Measurements from ENCODE around the gene NECTIN2. TPM values are rescaled to one million over a fixed set of nuclear protein-coding genes. Genes with fewer than 3 reads are reported as not detected.
"Not testable (repeated sequence)": the region's sequence is repeated elsewhere in the genome, so short reads cannot be mapped to it uniquely, and the experiment has no call there.

NECTIN2 gene
- polyA plus RNA-seq, 1 donor: 55.4 TPM

- no peak for DNase-seq
Measured at GRCh38 chr19:44851427-44851826, 5.3 kb downstream of the NECTIN2 start.

- DNase-seq: no peak
Measured at GRCh38 chr19:44855606-44856005, 9.5 kb downstream of the NECTIN2 start.

- no peak for DNase-seq
Measured at GRCh38 chr19:44856421-44857083, 10.5 kb downstream of the NECTIN2 start.

- no peak for DNase-seq
Measured at GRCh38 chr19:44857837-44858236, 11.7 kb downstream of the NECTIN2 start.

GRCh38 chr19:44861576-44861975 lies 15.5 kb downstream of the NECTIN2 start:
- DNase-seq: not testable (repeated sequence)

GRCh38 chr19:44863990-44864389 lies 17.9 kb downstream of the NECTIN2 start:
- DNase-seq: no peak

- no peak for DNase-seq
Measured at GRCh38 chr19:44865196-44865767, 19.2 kb downstream of the NECTIN2 start.

- DNase-seq: no peak
Measured at GRCh38 chr19:44866664-44867063, 20.6 kb downstream of the NECTIN2 start.

- DNase-seq: no peak
Measured at GRCh38 chr19:44867578-44867977, 21.5 kb downstream of the NECTIN2 start.

- DNase-seq: no peak
Measured at GRCh38 chr19:44869733-44870470, 23.8 kb downstream of the NECTIN2 start.

- DNase-seq: no peak
Measured at GRCh38 chr19:44871809-44872208, 25.7 kb downstream of the NECTIN2 start.

GRCh38 chr19:44872661-44873060 lies 26.6 kb downstream of the NECTIN2 start:
- DNase-seq: no peak

GRCh38 chr19:44874317-44874716 lies 28.2 kb downstream of the NECTIN2 start:
- no peak for DNase-seq

- no peak for DNase-seq
Measured at GRCh38 chr19:44875666-44876451, 29.8 kb downstream of the NECTIN2 start.

- no peak for DNase-seq
Measured at GRCh38 chr19:44876930-44877535, 30.9 kb downstream of the NECTIN2 start.

- DNase-seq: no peak
Measured at GRCh38 chr19:44878120-44878865, 32.2 kb downstream of the NECTIN2 start.

- no peak for DNase-seq
Measured at GRCh38 chr19:44879309-44880065, 33.4 kb downstream of the NECTIN2 start.

- no peak for DNase-seq
Measured at GRCh38 chr19:44882063-44882462, 36.0 kb downstream of the NECTIN2 start.

- not testable (repeated sequence) for DNase-seq
Measured at GRCh38 chr19:44882619-44883397, 36.7 kb downstream of the NECTIN2 start.

- no peak for DNase-seq
Measured at GRCh38 chr19:44883922-44884321, 37.8 kb downstream of the NECTIN2 start.
